ENCODE measurements around the gene CNTNAP5. TPM values are rescaled to one million over a fixed set of nuclear protein-coding genes. Genes with fewer than 3 reads are reported as not detected.

CNTNAP5 gene
- total and polyA plus RNA-seq, 5 donors: not detected

- Histone ChIP-seq H3K27me3 (ENCODE audit: control insufficient read depth, insufficient read depth) (no peaks in the 10 kb centered on the region), H3K9me3 (ENCODE audit: control insufficient read depth, low read length) (no peaks in the 10 kb centered on the region), H3K4me1 (ENCODE audit: control insufficient read depth, insufficient read depth, low read length) (no peaks in the 10 kb centered on the region), H3K27ac (ENCODE audit: low read length) (no peak overlapping the region), H3K4me3 (ENCODE audit: low read length) (no peak overlapping the region)
- DNase-seq (no peak), ATAC-seq (no peak)
- 77% methylated on average over 4 of the region's 4 CpGs for WGBS
- intact Hi-C loops (cut with DNase I): no loop called here
These were observed 555.2 kb downstream of the CNTNAP5 start for GRCh38 chr2:124580263-124580662.

- Histone ChIP-seq H3K27me3 (ENCODE audit: control insufficient read depth, insufficient read depth) (no peaks in the 10 kb centered on the region), H3K4me1 (ENCODE audit: control insufficient read depth, insufficient read depth, low read length) (no peaks in the 10 kb centered on the region), H3K4me3 (ENCODE audit: low read length) (no peak overlapping the region), H3K9me3 (ENCODE audit: control insufficient read depth, low read length) (no peaks in the 10 kb centered on the region), H3K27ac (ENCODE audit: low read length) (no peak overlapping the region)
- DNase-seq (no peak), ATAC-seq (no peak)
- intact Hi-C loops (cut with DNase I): no loop called here
These were observed 557.3 kb downstream of the CNTNAP5 start for GRCh38 chr2:124582387-124582786.

GRCh38 chr2:124584615-124585014 is 559.5 kb downstream of the CNTNAP5 start:
- H3K27ac ChIP-seq (ENCODE audit: low read length): no peak overlapping the region
- no peaks in the 10 kb centered on the region for H3K4me1 ChIP-seq (ENCODE audit: control insufficient read depth, insufficient read depth, low read length)
- WGBS: 94% methylated on average over 4 of the region's 4 CpGs
- no peak overlapping the region for H3K4me3 ChIP-seq (ENCODE audit: low read length)
- H3K9me3 ChIP-seq (ENCODE audit: control insufficient read depth, low read length): no peaks in the 10 kb centered on the region
- no peak for DNase-seq
- no peak for ATAC-seq
- no peaks in the 10 kb centered on the region for H3K27me3 ChIP-seq (ENCODE audit: control insufficient read depth, insufficient read depth)
- intact Hi-C loops (cut with DNase I): no loop called here

- Histone ChIP-seq H3K27ac (ENCODE audit: low read length) (no peak overlapping the region), H3K27me3 (ENCODE audit: control insufficient read depth, insufficient read depth) (no peaks in the 10 kb centered on the region), H3K4me1 (ENCODE audit: control insufficient read depth, insufficient read depth, low read length) (no peaks in the 10 kb centered on the region), H3K4me3 (ENCODE audit: low read length) (no peak overlapping the region), H3K9me3 (ENCODE audit: control insufficient read depth, low read length) (no peaks in the 10 kb centered on the region)
- no peak for ATAC-seq
- 40% methylated on average over 1 of the region's 1 CpG for WGBS
- no peak for DNase-seq
- intact Hi-C loops (cut with DNase I): no loop called here
These were observed 560.2 kb downstream of the CNTNAP5 start for GRCh38 chr2:124585277-124585676.

GRCh38 chr2:124586210-124586609 is 561.1 kb downstream of the CNTNAP5 start:
- no peak for DNase-seq
- H3K27ac ChIP-seq (ENCODE audit: low read length): no peak overlapping the region
- no peak for ATAC-seq
- H3K9me3 ChIP-seq (ENCODE audit: control insufficient read depth, low read length): no peaks in the 10 kb centered on the region
- 92% methylated on average over 3 of the region's 3 CpGs for WGBS
- intact Hi-C loops (cut with DNase I): no loop called here
- H3K4me3 ChIP-seq (ENCODE audit: low read length): no peak overlapping the region
- no peaks in the 10 kb centered on the region for H3K4me1 ChIP-seq (ENCODE audit: control insufficient read depth, insufficient read depth, low read length)
- H3K27me3 ChIP-seq (ENCODE audit: control insufficient read depth, insufficient read depth): no peaks in the 10 kb centered on the region

- intact Hi-C loops (cut with DNase I): no loop called here
- H3K9me3 ChIP-seq (ENCODE audit: control insufficient read depth, low read length): no peaks in the 10 kb centered on the region
- WGBS: 84% methylated on average over 2 of the region's 2 CpGs
- H3K4me3 ChIP-seq (ENCODE audit: low read length): no peak overlapping the region
- DNase-seq (no peak), ATAC-seq (no peak)
- H3K27ac ChIP-seq (ENCODE audit: low read length): no peak overlapping the region
- H3K27me3 ChIP-seq (ENCODE audit: control insufficient read depth, insufficient read depth): no peaks in the 10 kb centered on the region
- no peaks in the 10 kb centered on the region for H3K4me1 ChIP-seq (ENCODE audit: control insufficient read depth, insufficient read depth, low read length)
These were observed 561.7 kb downstream of the CNTNAP5 start for GRCh38 chr2:124586835-124587234.

- 93% methylated on average over 3 of the region's 3 CpGs for WGBS
- Histone ChIP-seq H3K4me1 (ENCODE audit: control insufficient read depth, insufficient read depth, low read length) (no peaks in the 10 kb centered on the region), H3K27me3 (ENCODE audit: control insufficient read depth, insufficient read depth) (no peaks in the 10 kb centered on the region), H3K9me3 (ENCODE audit: control insufficient read depth, low read length) (no peaks in the 10 kb centered on the region), H3K4me3 (ENCODE audit: low read length) (no peak overlapping the region), H3K27ac (ENCODE audit: low read length) (no peak overlapping the region)
- ATAC-seq (no peak), DNase-seq (no peak)
- intact Hi-C loops (cut with DNase I): no loop called here
These were observed 564.9 kb downstream of the CNTNAP5 start for GRCh38 chr2:124589971-124590370.

- Histone ChIP-seq H3K4me1 (ENCODE audit: control insufficient read depth, insufficient read depth, low read length) (no peaks in the 10 kb centered on the region), H3K27me3 (ENCODE audit: control insufficient read depth, insufficient read depth) (no peaks in the 10 kb centered on the region), H3K9me3 (ENCODE audit: control insufficient read depth, low read length) (no peaks in the 10 kb centered on the region), H3K27ac (ENCODE audit: low read length) (no peak overlapping the region), H3K4me3 (ENCODE audit: low read length) (no peak overlapping the region)
- DNase-seq (no peak), ATAC-seq (no peak)
- intact Hi-C loops (cut with DNase I): no loop called here
These were observed 577.7 kb downstream of the CNTNAP5 start for GRCh38 chr2:124602759-124603158.

GRCh38 chr2:124604940-124605339 is 579.9 kb downstream of the CNTNAP5 start:
- intact Hi-C loops (cut with DNase I): no loop called here
- no peak for ATAC-seq
- no peaks in the 10 kb centered on the region for H3K9me3 ChIP-seq (ENCODE audit: control insufficient read depth, low read length)
- H3K27me3 ChIP-seq (ENCODE audit: control insufficient read depth, insufficient read depth): no peaks in the 10 kb centered on the region
- DNase-seq: no peak
- H3K4me3 ChIP-seq (ENCODE audit: low read length): no peak overlapping the region
- WGBS: 72% methylated on average over 2 of the region's 2 CpGs
- no peak overlapping the region for H3K27ac ChIP-seq (ENCODE audit: low read length)
- no peaks in the 10 kb centered on the region for H3K4me1 ChIP-seq (ENCODE audit: control insufficient read depth, insufficient read depth, low read length)

GRCh38 chr2:124607679-124608078 is 582.6 kb downstream of the CNTNAP5 start:
- DNase-seq (no peak), ATAC-seq (no peak)
- no peak overlapping the region for H3K27ac ChIP-seq (ENCODE audit: low read length)
- WGBS: 50% methylated on average over 2 of the region's 2 CpGs
- H3K27me3 ChIP-seq (ENCODE audit: control insufficient read depth, insufficient read depth): no peaks in the 10 kb centered on the region
- intact Hi-C loops (cut with DNase I): no loop called here
- no peaks in the 10 kb centered on the region for H3K9me3 ChIP-seq (ENCODE audit: control insufficient read depth, low read length)
- no peak overlapping the region for H3K4me3 ChIP-seq (ENCODE audit: low read length)
- H3K4me1 ChIP-seq (ENCODE audit: control insufficient read depth, insufficient read depth, low read length): no peaks in the 10 kb centered on the region

- no peak for DNase-seq
- H3K4me1 ChIP-seq (ENCODE audit: control insufficient read depth, insufficient read depth, low read length): no peaks in the 10 kb centered on the region
- 73% methylated on average over 6 of the region's 6 CpGs for WGBS
- intact Hi-C loops (cut with DNase I): no loop called here
- ATAC-seq: no peak
- no peak overlapping the region for H3K4me3 ChIP-seq (ENCODE audit: low read length)
- H3K27ac ChIP-seq (ENCODE audit: low read length): no peak overlapping the region
- H3K9me3 ChIP-seq (ENCODE audit: control insufficient read depth, low read length): no peaks in the 10 kb centered on the region
- H3K27me3 ChIP-seq (ENCODE audit: control insufficient read depth, insufficient read depth): no peaks in the 10 kb centered on the region
These were observed 584.6 kb downstream of the CNTNAP5 start for GRCh38 chr2:124609667-124610066.

GRCh38 chr2:124610141-124610540 is 585.1 kb downstream of the CNTNAP5 start:
- DNase-seq (no peak), ATAC-seq (no peak)
- Histone ChIP-seq H3K9me3 (ENCODE audit: control insufficient read depth, low read length) (no peaks in the 10 kb centered on the region), H3K4me1 (ENCODE audit: control insufficient read depth, insufficient read depth, low read length) (no peaks in the 10 kb centered on the region), H3K27ac (ENCODE audit: low read length) (no peak overlapping the region), H3K27me3 (ENCODE audit: control insufficient read depth, insufficient read depth) (no peaks in the 10 kb centered on the region), H3K4me3 (ENCODE audit: low read length) (no peak overlapping the region)
- intact Hi-C loops (cut with DNase I): no loop called here

Measured in right cardiac atrium (tissue), 5 donors.